ENCODE data around the gene HAUS7. TPM values are rescaled to one million over a fixed set of nuclear protein-coding genes. Genes with fewer than 3 reads are reported as not detected.

Gene HAUS7
- total RNA-seq, 2 experiments from 2014 or later, result 42.5 to 47.9 TPM

- peak overlapping the region; percentile 39 for H3K27ac ChIP-seq (ENCODE audit: low read depth, low read length, poor library complexity, severe bottlenecking)
Observed at GRCh38 chrX:153469811-153470410, 465 bp downstream of the HAUS7 start.

GRCh38 chrX:153468008-153468580 lies 2.3 kb downstream of the HAUS7 start:
- Histone ChIP-seq H3K27ac (ENCODE audit: low read depth, low read length, poor library complexity, severe bottlenecking) (no peak overlapping the region), H3K4me2 (ENCODE audit: low read length) (no peak overlapping the region), H3K36me3 (ENCODE audit: insufficient read depth, low read length) (peaks cover 31% of the 10 kb centered on the region), H3K4me1 (ENCODE audit: insufficient read depth, low read length, poor library complexity, severe bottlenecking) (peaks cover 12% of the 10 kb centered on the region), H3K9me2 (ENCODE audit: insufficient read depth, low read length) (no peaks in the 10 kb centered on the region), H3K79me2 (ENCODE audit: insufficient read depth, low read depth, low read length) (peaks cover 18% of the 10 kb centered on the region; the same call in 1 of the 2 replicates), H3K9me3 (ENCODE audit: low read length) (no peaks in the 10 kb centered on the region), H2AFZ (ENCODE audit: low read length) (no peak overlapping the region), H3K4me3 (ENCODE audit: low read depth, low read length, poor library complexity, severe bottlenecking) (no peak overlapping the region), H4K20me1 (ENCODE audit: insufficient read depth, low read length) (no peaks in the 10 kb centered on the region; the same call in 1 of the 2 replicates)
- ChIA-PET CTCF (ENCODE audit: unreplicated experiment) (no interaction called here), POLR2A (no interaction called here)
- no peak for DNase-seq (ENCODE audit: low spot score)
- no TSS peak for BruUV-seq (replicated peaks)
- intact Hi-C loops (cut with micrococcal nuclease; ENCODE audit: unreplicated experiment), result no loop called here
- no peak for TF ChIP-seq CTCF (conservative IDR thresholded peaks at IDR 0.05; ENCODE audit: low read length)
- TF ChIP-seq EZH2phosphoT487 (IDR thresholded peaks at IDR 0.05; ENCODE audit: borderline replicate concordance, low read depth, low read length), result no peak

More at GRCh38 chrX:153469811-153470410, 465 bp downstream of the HAUS7 start:
- intact Hi-C loops (cut with micrococcal nuclease; ENCODE audit: unreplicated experiment), result loop anchor here (5.0 kb wide), 1 partner anchor 37 kb away; no protein-coding TSS in a partner anchor
- POLR2A ChIA-PET, result no interaction called here
- peak; percentile 49 for DNase-seq (ENCODE audit: low spot score)
- Histone ChIP-seq H3K9me2 (ENCODE audit: insufficient read depth, low read length) (no peaks in the 10 kb centered on the region), H3K4me2 (ENCODE audit: low read length) (peak overlapping the region; percentile 97), H3K36me3 (ENCODE audit: insufficient read depth, low read length) (peaks cover 31% of the 10 kb centered on the region), H3K4me1 (ENCODE audit: insufficient read depth, low read length, poor library complexity, severe bottlenecking) (peaks cover 12% of the 10 kb centered on the region), H2AFZ (ENCODE audit: low read length) (0 out of 2 replicates have a peak overlapping the region, but pooled peaks have one; percentile 9), H4K20me1 (ENCODE audit: insufficient read depth, low read length) (no peaks in the 10 kb centered on the region; the same call in 1 of the 2 replicates), H3K79me2 (ENCODE audit: insufficient read depth, low read depth, low read length) (peaks cover 18% of the 10 kb centered on the region; the same call in 1 of the 2 replicates), H3K4me3 (ENCODE audit: low read depth, low read length, poor library complexity, severe bottlenecking) (peak overlapping the region; percentile 96), H3K9me3 (ENCODE audit: low read length) (no peaks in the 10 kb centered on the region)
- BruUV-seq (replicated peaks), result TSS peak; percentile 69
- TF ChIP-seq EZH2phosphoT487 (IDR thresholded peaks at IDR 0.05; ENCODE audit: borderline replicate concordance, low read depth, low read length) (no peak), CTCF (conservative IDR thresholded peaks at IDR 0.05; ENCODE audit: low read length) (no peak)
- CTCF ChIA-PET (ENCODE audit: unreplicated experiment), result no interaction called here
